ENCODE data around the gene INPP5A.
"Not testable (repeated sequence)": the region's sequence is repeated elsewhere in the genome, so short reads cannot be mapped to it uniquely, and the experiment has no call there.

INPP5A gene

GRCh38 chr10:132728321-132728720 lies 190.7 kb downstream of the INPP5A start:
- no peak for ATAC-seq

DNA sequence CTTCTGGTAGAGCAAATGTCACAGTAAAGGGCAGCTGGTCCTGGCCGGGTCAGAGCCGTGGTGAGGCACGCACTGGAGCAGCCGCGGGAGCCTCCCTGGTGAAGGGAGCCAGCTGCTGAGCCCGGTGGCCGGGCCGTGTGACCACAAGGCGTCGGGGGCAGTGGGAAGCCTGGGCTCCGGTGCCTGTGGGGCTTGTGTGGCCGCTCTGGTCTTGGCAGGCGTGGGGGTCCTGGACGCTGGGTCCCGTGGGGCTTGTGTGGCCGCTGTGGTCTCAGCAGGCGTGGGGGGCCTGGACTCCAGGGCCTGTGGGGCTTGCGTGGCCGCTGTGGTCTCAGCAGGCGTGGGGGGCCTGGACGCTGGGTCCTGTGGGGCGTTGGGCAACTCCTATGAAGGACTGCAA lies 191.2 kb downstream of the INPP5A start:
- no peak for ATAC-seq

DNA sequence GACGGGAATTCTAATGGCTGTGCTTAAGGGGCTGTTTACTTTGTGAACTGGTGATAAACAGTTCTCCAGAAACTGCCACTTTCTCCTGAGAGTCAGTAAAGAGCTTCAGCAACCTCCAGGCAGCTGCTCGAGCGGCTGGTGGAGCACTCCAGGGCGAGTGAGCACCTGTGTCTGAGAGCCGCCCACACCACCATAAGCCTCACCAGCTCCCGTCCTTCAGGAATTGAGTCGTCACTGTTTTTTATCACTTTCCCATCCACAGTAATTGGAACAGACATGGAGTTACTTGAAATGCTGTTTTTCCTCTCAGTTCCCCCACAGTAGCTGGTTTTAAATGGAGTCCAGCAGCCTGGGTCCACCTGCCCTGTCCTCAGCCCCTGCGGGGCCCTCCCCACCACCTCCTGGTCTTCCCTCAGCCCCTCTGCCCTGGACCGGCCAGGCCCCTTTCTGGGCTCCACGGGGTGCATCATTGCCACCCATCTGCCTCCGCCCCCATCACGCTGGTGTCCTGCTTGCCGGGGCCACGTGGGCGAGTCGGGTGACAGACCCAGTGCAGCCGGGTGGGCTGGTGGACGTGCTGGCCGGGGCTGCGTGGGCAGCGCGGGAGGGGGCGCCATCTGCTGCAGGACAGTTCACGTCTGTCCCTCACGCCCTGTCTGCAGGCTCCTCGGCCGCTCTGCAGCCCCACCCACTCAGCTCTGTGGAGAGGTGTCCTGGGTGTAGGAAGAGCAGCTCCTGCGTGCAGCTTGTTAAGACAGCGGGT lies 192.4 kb downstream of the INPP5A start:
- ATAC-seq: peak in 1 of 2 donors; percentile 24

GRCh38 chr10:132730573-132730953 lies 193.0 kb downstream of the INPP5A start:
- no peak for ATAC-seq

GRCh38 chr10:132732518-132732917 lies 194.9 kb downstream of the INPP5A start:
- no peak for ATAC-seq

- ATAC-seq: no peak
Measured at GRCh38 chr10:132733926-132734325, 196.3 kb downstream of the INPP5A start.

GRCh38 chr10:132735341-132735775 lies 197.8 kb downstream of the INPP5A start:
- no peak for ATAC-seq

GRCh38 chr10:132735923-132736391 lies 198.4 kb downstream of the INPP5A start:
- ATAC-seq: no peak

DNA sequence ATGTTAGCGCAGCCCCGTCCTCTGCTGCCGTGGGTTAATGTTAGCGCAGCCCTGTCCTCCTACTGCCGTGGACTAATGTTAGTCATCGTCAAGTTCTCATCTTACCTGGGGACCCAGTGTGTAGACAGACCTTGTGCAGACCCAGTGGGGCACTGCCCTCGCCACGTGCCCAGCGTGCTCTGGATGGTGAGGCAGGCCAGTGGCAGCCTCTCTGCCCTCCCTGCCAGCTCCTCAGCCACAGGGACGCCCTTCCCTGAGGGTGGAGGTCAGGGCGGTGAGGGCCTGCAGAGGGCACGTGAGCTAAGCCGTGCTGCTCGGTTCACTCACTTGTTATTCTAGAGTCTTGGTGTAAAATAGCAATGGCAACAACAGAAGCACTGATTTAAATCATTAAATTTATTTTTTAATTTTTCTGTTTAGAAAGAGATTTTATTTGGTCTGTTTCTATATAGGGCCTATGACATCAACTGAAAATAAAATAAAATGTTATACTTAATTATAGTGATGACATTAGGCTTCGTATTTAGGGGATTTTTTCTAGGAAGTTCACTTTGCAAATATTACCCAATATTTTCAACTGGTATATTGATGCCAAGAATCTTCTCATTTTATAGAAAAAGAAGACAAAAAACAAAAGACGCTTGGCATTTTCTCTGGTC lies 199.9 kb downstream of the INPP5A start:
- no peak for ATAC-seq

DNA sequence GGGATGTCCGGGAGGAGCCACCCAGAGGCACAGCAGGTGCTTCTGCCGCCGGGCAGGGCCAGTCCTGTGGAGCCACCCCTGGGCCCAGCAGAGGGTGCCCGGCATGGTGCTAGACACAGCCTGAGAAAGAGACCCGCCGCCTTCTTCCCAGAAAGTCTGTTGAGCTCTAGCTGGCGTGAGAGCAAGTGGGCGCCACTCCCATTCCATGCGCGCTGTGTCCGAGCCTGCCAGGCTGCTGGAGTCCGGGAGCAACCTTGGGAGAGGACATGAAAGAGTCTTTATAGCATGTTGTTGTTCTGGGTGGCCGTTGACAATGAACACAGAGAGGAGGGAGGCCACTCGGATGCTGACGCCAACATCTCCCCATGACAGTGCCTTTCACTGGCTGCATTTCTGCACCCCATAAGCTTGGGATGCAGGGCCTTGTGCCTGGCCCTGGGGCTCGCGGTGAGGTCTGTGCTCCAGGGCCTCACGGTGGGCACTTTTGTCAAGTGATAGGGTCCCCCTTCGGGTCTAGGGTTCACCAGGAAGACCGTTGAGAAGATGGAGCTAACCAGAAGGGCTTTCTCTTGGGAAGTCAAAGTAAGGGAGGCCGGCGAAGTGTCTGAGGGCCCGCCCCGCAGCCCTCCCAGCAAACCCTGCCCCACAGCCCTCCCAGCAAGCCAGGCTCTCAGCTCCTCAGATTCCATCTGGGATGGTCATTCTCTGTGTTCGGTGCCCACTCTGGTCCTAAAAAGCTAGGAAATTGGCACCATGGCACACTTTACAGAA lies 201.1 kb downstream of the INPP5A start:
- ATAC-seq: no peak

GRCh38 chr10:132739225-132739613 lies 201.6 kb downstream of the INPP5A start:
- ATAC-seq: no peak

GRCh38 chr10:132740588-132740987 lies 203.0 kb downstream of the INPP5A start:
- no peak for ATAC-seq

DNA sequence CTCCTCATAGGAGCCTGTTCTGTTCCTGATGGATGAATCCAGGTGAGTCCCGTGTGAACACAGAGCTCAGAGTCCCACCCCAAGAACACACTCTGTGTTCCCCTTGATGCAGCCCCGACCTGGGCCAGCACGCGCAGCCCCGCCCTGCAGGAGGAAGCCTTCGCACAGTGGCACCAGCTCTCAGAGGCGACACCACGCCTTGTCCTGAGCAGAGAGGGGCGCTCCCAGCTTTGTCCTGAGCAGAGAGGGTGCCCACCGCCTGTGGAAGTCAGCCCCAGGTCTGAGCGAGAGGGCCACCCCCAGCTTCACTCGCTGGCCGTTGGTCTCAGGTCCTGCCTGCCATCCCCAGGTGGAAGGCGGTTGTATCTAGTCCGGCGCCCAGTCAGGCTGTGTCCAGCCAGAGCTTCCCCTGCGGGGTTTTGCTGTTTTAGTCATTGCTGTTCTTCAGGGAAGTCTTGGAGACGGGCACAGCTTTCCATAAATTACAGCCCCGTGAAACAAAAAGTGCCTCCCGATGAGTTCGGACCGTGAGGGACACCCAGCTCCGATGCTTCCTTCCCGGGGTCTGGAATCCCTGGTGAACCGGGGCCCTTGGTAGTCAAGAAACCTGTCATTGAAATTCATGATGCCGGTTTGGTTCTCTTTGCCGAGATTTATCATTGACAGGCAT lies 204.7 kb downstream of the INPP5A start:
- ATAC-seq: no peak

- ATAC-seq: no peak
Measured at GRCh38 chr10:132742837-132743194, 205.2 kb downstream of the INPP5A start.

GRCh38 chr10:132743196-132743924 lies 205.8 kb downstream of the INPP5A start:
- not testable (repeated sequence) for ATAC-seq

GRCh38 chr10:132743925-132744490 lies 206.4 kb downstream of the INPP5A start:
- ATAC-seq: no peak

GRCh38 chr10:132744839-132745238 lies 207.3 kb downstream of the INPP5A start:
- no peak for ATAC-seq

DNA sequence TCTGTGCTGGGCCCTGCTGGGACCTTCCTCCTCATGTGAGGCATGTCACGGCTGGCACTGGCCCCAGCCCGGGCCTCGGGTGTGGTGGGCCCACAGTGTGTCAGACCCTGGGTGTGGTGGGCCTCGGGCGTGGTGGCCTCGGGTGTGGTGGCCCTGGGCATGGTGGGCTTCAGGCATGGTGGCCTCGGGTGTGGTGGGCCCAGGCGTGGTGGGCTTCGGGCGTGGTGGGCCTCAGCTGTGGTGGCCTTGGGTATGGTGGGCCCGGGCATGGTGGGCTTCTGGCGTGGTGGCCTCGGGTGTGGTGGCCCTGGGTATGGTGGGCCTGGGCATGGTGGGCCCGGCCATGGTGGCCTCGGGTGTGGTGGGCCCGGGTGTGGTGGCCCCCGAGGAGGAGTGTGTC lies 207.9 kb downstream of the INPP5A start:
- no peak for ATAC-seq

- ATAC-seq: no peak
Measured at GRCh38 chr10:132745971-132746370, 208.4 kb downstream of the INPP5A start.

- no peak for ATAC-seq
Measured at GRCh38 chr10:132746386-132746785, 208.8 kb downstream of the INPP5A start.

GRCh38 chr10:132746801-132747625 lies 209.4 kb downstream of the INPP5A start:
- ATAC-seq: no peak
